Posterior vena cava (tissue), 2 donors: ENCODE data around the gene HOXA7. TPM values are rescaled to one million over a fixed set of nuclear protein-coding genes. Genes with fewer than 3 reads are reported as not detected.
A peak's percentile ranks its signal among the peaks of the same experiment; 100 is the strongest.

ENCODE experiments used
- DNase-seq: peaks from one replicate; pipeline ENCODE4 v3.0.0-alpha.2; 2020; ENCODE audit warnings: low spot score
- intact Hi-C, 2 donors: fragments of 100-400 bp; cut with DNase I; formaldehyde crosslinking; loops; one replicate each; pipeline versions ENCODE4 v1.14.1 to v1.14.2; 2022 to 2023
- total RNA-seq, 2 donors: library from RNA; stranded (reverse); fragmentation: NEBNext Ultra II Directional; extraction: Animal tissue kit (Norgen Biotek cat#: 25700); gene quantifications; one replicate each; pipeline ENCODE4 v1.2.1, GENCODE V29; 2021
- donor health status: DM: yes; HTN: yes; CAD: no.
- donor health status: DM: yes; HTN: yes; CAD: no.

HOXA7 gene
- total RNA-seq, 2 donors from 2014 or later = 6.2 to 6.7 TPM

GRCh38 chr7:27196287-27196767, 39.9 kb upstream of the HOXA7 start:
- DNase-seq = peak; percentile 94
- intact Hi-C loops = loop anchor here in 1 of 2 donors (10.0 kb wide), 1 partner anchor 898 kb away; no protein-coding TSS in a partner anchor

DNA sequence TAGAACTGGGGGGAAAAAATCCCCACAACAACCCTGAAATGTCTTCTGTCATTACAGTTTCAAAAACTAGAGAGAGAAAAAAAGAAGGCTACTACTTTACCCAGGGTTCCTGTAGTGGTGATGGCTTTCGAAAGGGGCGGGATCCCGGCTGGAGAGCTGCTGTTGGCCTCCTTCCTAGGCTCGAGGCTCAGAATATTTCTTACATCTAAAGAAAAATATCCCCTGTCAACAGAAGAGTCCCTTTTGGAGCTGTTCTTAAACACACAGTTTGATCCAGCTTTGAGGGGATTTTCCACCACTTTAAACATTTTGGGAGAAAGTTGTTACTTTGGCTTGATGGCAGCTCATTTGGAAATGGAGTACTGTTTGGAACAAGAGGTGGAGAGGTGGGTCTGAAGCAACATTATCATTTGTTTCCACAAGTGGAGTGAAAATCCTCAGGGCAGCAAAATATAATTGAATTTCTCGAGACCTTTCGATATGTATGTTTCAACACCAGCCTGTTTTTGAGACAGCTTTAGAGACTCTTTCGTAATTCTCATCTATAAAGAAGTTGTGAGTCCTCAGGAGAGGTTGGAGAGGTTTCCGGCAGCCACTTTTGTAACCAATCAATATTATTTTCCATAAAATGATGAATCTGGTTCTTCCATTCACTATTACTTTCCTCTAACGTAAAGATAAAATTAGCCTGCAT, 38.4 kb upstream of the HOXA7 start:
- DNase-seq = no peak
- intact Hi-C loops = loop anchor here in 1 of 2 donors (10.0 kb wide), 1 partner anchor 900 kb away; no protein-coding TSS in a partner anchor

GRCh38 chr7:27194002-27194352, 37.5 kb upstream of the HOXA7 start:
- no peak for DNase-seq
- intact Hi-C loops = loop anchor here in 1 of 2 donors (10.0 kb wide), 1 partner anchor 901 kb away; no protein-coding TSS in a partner anchor

DNA sequence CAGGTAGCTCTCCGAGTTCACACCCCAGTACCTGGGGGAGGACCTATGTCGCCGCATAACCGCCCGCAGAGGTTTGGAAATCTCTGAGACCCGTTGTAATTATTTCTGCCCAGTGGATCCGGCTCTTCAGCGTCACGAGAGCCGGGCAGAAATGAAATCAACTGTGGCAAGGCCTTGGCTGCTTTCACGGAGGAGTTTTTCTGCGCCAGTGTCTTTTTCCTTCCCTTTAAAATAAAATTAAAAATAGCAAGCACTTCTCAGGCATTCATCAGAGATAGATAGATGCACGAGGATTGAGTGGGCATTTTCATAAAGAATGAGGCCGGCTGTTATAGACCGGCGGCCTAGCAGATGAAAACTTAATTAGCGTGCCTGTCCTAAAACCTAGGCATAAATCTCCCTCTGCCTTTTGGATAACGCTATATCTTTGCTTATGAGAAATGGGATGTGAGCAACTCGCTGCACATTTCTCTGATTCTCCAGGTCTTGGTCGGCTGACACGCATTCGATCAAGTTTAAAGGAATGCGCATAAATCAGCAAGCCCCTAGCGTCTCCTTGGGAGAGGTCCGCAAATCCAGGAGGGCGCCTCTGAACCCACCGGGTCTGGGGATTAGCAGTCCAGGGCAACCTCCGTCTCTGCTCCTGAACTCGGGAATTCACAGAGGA, 37.0 kb upstream of the HOXA7 start:
- intact Hi-C loops = loop anchor here in 1 of 2 donors (10.0 kb wide), 1 partner anchor 901 kb away; no protein-coding TSS in a partner anchor
- DNase-seq = peak; percentile 54

GRCh38 chr7:27192546-27193334, 36.3 kb upstream of the HOXA7 start:
- intact Hi-C loops = loop anchor here in 1 of 2 donors (10.0 kb wide), 1 partner anchor 902 kb away; no protein-coding TSS in a partner anchor
- DNase-seq = peak; percentile 77

- intact Hi-C loops = loop anchor here in 1 of 2 donors (10.0 kb wide), 1 partner anchor 903 kb away; no protein-coding TSS in a partner anchor
Measured at GRCh38 chr7:27191833-27192545, 35.5 kb upstream of the HOXA7 start.

DNA sequence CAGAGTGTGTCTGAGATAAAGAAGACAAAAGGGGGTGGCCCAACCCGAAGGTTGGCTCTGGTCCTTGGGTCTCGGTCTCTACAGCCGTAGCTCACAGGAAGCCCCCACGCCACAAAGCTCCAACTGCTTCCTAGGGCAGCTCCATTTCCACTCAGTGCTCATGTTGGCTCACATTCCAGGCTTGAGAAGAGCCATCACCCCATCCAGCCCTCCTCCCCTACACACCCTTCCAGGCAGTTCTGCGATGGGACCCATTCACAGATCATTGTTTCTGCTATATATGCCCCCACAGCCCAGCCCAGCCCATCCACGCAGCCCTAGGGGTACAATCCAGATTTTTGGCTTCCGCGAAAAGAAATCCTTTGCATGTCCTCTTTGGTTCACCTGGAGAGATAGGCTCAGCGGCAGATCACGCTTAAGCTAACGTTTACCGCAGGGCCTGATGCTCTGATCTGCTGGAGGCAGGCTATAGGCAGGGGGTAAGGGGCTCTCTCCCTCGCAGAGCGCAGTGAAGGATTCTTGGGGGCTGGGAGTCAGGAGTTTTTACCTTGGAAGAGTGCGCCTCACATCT, 34.8 kb upstream of the HOXA7 start:
- peak; percentile 44 for DNase-seq
- intact Hi-C loops = loop anchor here in 1 of 2 donors (10.0 kb wide), 1 partner anchor 904 kb away; no protein-coding TSS in a partner anchor

More at GRCh38 chr7:27191833-27192545, 35.5 kb upstream of the HOXA7 start:
- peak; percentile 78 for DNase-seq

DNA sequence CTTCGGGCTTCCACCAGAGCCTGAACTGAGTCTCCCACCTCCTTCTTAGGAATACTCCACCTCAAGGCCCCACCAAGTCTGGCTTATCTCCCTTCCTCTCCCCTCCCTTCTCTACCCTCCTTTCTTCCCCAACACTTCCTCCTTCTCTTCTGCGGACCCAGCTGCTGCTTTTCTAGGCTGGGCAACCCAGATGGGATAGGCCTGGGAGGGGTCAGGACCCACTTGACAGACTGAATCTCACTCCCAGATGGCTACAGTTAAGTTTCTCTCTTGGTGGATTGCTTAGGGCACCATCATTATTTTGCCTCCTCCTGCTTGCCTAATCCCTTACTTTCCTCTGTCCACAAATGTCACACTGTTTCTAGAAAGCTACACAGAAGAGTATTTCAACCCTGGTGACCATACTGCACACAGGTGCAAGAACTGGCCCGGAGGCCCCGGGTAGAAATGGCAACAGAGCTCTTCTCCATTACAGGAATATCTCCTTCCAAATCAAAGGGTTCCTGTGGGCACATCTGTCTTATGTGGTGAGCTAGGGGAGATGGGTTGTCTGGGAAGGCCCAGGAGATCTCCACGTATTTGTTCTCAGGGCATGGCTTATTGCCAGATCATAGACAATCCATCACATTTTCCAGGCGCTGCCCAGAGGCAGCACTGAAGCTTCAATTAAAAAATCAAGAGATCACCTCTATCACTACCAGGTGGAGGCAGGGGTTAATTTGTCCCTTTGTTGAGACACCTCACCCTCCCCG, 33.7 kb upstream of the HOXA7 start:
- intact Hi-C loops = loop anchor here in 1 of 2 donors (10.0 kb wide), 1 partner anchor 905 kb away; no protein-coding TSS in a partner anchor

GRCh38 chr7:27189295-27189996, 33.0 kb upstream of the HOXA7 start:
- no peak for DNase-seq
- intact Hi-C loops = no loop called here

More for the DNA sequence above, 33.7 kb upstream of the HOXA7 start:
- no peak for DNase-seq

- DNase-seq = peak; percentile 85
- intact Hi-C loops = no loop called here
Measured at GRCh38 chr7:27188386-27189294, 32.2 kb upstream of the HOXA7 start.

DNA sequence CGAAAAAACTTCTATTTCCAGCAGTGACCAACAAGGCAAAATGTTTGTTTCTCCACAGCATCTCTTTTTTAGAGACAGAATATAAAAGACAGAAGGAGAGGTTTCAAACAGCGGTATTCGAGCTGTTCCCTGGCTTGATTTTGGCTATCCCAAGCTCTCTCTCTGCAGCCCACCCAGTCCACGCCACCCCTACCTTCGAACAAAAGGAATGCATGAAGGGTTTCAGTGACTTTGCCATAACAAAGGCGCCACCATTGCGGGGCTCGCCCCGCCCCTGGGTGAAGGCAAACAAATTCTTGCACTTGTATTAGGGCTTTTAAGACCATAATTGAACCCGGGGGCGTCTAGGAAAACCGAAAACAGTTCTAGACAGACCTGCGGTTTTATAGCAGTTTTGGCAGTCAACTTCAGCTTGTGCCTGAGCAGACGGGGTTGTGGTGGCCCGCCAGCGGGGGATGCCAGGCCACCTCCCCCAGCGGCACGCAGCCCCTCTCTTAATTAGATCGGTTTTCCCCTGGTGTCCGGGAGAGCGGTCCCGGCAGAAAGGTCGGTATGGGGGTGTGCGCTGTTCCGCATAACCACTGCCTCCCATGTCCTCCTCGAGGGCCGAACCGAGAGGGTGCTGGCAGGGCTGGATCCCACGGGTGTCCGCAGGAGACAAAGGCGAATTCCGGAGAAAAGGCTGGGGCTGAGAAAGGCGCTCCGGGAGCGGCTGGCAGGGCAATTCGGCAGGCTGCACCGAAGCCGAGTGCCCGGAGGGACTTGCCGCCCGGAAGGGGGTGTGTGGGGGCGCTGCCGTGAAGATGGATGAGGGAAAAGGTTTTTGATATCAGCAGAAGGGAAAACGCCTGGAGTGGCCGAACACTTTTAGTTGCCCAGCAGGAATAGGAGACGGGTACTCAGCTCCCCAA, 31.3 kb upstream of the HOXA7 start:
- intact Hi-C loops = no loop called here
- DNase-seq = peak; percentile 78

- DNase-seq = no peak
- intact Hi-C loops = no loop called here
Measured at GRCh38 chr7:27186668-27187474, 30.4 kb upstream of the HOXA7 start.

DNA sequence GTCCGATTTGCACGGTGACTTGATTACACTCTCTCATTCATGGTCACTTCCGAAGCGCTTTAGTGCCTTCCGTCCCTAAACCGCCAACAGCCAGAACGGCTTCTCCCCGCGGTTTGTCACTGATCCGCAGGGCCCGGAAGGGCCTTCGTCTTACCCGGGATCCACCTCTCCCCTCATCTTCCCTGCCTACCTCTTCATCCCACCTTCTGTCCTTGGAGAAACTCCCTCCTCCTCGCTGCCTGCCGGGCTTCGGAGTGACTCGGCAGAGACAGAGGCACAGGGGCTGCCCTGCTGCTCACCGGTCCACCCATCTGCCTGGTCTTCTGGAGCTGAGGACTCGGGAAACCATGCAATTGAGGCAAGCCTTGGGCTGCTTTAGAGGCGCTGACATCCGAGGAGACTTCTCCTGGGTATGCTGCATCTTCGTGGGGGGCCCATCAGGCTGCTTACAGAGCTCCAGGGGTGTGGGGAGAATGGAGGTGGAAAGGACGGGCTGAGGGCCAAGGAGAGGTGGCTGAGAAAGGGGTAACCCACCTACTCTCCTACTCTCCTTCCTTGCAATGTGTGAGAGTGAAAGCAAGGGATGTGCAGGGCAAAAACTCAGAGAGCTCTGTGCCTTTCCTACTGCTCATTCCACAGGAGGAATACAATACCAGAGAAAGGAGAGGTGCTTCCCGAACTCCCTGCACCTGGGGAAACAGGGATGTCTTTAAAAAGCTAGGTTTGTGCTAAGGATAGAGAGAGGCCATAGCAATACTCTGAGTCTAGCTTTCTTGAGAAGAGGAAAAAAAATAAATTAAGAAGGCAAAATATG, 29.6 kb upstream of the HOXA7 start:
- peak; percentile 47 for DNase-seq
- intact Hi-C loops = no loop called here
